GM19438 (cell line): ENCODE results near the gene IL10.
"Not testable (repeated sequence)": the region's sequence is repeated elsewhere in the genome, so short reads cannot be mapped to it uniquely, and the experiment has no call there.

ENCODE experiments used
- ATAC-seq: cut with Tn5 transposase; IDR thresholded peaks from one replicate; pipeline ENCODE4 v1.9.1; 2021; ENCODE audit warnings: low read depth; ENCODE audit not compliant: unreplicated experiment

Gene IL10

DNA sequence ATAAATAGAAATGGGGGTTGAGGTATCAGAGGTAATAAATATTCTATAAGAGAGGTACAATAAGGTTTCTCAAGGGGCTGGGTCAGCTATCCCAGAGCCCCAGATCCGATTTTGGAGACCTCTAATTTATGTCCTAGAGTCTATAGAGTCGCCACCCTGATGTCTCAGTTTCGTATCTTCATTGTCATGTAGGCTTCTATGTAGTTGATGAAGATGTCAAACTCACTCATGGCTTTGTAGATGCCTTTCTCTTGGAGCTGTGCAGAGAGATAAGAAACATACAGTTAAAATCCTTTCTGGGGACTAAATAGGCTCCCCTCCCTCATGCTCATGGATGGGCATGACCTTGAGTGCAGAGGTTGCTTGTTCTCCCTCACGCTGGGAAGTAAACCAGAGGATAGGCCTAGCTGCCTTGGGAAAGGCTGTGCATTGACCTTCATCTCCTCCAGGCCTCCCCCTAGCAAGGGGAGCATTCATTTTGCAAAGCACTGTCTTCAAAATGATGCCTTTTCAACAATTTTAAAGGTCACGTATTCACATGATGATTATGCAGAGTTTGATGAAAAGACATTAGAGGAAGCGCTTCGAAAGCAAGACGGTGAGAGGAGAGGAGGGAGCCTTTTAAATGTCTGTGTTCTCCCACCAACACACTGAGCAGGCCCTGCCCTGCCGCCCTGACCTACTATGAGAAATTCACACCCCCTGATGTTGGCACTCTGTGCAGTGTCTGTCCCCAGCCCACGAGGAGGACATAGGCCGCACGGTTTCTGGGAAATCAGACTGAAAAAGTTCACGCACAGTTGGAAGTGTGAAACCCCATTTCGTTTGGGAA, 3.6 kb downstream of the IL10 start:
- no peak for ATAC-seq

DNA sequence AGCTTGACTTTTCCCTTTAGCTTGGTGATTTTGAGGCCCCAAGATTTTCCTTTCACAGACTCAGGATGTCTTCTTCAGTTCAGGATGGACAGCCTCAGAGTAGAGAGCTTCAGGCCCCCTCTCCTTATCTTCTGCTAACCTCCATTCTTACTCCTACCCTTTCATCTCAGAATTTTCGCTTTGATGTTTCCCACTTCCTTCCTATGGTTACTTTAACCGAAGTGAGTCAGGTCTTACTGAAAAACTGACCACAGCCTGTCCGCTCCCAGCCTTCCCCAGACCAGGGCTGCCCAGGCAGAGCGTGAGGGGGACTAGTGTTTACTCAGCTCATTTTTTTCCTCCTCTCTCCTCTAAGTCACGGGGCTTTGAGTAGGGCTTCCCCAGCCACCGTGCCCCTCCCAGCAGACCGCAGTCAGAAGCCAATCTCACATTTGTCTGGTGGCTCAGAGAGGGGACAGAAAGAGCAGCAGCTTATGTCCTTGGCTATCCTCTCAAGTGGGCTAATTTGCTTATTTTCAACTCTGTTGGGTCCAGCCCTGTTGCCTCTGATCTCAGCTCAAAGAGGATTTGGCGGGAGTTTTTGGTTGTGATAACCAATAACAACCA, 5.9 kb downstream of the IL10 start:
- ATAC-seq, result peak; percentile 52

GRCh38 chr1:206765771-206766170, 6.5 kb downstream of the IL10 start:
- not testable (repeated sequence) for ATAC-seq

GRCh38 chr1:206762741-206763364, 9.4 kb downstream of the IL10 start:
- not testable (repeated sequence) for ATAC-seq

DNA sequence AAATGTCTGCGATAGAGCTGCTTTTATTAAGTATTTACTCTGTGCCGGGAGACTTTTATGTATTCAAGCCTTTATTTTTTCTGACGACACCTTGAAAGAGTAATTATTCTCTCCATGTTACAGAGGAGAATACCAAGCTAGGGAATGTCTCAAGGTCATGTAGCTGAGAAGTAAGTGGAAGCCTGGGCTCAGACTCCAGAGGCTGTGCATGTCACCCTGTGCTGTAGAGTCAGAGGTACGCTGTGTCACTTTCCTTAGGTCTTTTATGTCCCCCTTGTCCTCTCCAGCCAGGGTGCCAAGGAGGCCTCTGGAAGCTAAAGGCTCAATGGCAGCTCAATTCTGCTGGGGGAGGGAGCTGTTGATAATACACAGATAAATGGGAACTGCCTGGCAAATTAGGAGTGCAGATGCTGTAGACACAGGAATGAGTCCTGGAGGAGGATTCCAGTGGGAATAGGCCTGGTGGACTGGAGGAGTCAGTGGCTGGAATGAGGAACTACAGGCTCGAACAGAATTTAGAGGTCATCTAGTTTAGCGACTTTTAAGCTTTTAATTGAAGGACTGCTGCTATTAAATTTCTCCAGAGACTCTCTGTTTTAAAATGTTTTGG, 11.0 kb downstream of the IL10 start:
- no peak for ATAC-seq

GRCh38 chr1:206760590-206760989, 11.7 kb downstream of the IL10 start:
- ATAC-seq, result no peak

GRCh38 chr1:206757524-206758266, 14.6 kb downstream of the IL10 start:
- no peak for ATAC-seq

DNA sequence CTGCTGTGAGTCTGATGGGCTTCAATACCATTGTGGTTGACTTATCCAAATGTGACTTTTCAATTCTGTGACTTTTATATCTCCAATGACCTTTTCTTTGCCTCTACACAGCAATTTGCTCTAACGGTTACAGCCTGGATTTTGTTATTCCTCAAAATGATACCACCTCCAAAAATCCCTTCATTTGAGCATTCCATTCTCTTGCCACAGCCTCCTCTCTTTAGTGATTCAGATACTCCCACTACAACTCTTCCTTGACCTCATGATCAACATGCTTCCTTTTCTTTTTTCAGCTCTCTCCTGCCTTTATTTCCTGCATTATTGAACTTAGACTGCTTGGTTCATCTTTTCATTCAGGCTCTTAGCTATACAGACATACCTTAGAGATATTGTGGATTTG, 18.3 kb downstream of the IL10 start:
- no peak for ATAC-seq

- ATAC-seq, result no peak
These were observed 19.2 kb downstream of the IL10 start for GRCh38 chr1:206753141-206753540.

DNA sequence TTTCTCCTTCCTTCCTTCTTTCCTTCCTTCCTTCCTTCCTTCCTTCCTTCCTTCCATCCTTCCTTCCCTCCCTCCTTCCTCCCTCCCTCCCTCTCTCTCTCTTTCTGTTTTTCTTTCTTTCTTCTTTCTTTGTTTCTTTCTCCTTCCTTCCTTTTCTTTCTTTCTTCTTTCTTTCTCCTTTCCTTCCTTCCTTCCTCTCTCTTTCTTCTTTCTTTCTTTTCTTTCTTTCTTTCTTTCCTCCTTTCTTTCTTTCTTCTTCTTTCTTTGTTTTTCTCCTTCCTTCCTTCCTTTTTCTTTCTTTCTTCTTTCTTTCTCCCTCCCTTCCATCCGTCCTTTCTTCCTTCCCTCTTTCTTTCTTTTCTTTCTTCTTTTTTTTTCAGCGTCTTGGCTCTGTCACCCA, 19.8 kb downstream of the IL10 start:
- ATAC-seq, result no peak

DNA sequence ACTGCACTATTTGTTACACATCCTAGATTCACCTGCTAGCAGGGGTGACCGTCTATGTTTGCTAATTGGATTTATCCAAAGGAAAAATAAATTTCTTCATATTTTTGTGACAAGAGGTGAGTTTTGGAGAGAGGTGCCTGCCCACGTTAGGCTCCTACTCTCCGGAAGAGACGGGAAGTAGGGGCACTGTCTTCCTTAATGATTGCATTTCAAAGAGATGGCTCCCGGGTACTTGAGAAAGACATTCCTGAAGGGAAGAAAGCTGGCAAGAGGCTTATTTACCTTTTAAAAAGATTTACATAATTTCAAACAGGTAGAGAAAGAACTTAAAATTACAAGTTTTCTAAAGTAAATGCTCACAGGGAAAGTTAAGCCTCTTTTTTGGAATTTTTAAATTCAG, 20.4 kb downstream of the IL10 start:
- ATAC-seq, result no peak

DNA sequence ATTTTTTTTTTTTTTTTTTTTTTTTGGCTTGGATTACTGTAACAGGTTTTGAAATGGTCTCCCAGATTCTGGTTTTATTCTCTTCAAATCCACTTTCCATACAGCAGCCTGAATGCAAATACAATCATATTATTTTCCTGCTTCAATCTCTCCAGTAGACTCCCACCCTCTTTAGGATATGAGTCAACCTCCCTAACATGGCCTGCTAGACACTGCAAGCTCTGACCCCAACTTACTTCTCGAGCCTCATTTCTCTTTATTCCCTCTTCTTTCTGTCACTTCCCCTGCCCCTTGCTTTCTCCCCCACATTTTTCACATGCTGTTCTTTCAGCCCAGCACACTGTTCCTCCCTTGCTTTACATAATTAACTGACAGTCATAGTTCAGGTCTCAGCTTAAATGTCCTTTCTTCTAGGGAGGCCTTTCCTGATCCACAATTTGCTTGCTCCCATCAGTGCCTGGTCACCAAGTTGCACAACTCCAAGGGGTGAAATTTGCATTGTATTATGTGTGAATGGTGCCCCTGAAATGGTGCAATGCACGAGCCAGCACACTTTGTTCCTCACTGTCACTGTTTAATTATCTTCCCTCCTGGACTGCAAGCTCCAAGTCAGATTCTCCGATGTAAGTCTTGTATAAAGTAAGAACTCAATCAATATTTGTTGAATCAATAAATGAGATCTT, 23.8 kb downstream of the IL10 start:
- no peak for ATAC-seq

DNA sequence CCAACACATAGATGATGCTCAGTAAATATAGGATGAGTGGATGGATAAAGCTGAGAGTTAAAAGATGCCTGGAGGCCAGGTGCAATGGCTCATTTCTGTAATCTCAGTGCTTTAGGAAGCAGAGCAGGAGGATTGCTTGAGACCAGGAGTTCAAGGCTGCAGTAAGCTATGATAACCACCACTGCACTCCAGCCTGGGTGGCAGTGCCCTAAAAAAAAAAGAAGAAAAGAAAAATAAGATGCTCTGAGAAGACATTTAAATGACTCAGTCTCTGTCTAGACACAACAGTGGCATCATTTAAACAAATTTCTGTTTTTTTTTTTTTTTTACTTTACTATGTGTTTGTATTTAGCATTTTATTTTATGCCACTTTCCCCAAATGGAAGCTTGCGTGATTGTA, 27.0 kb downstream of the IL10 start:
- ATAC-seq, result no peak

DNA sequence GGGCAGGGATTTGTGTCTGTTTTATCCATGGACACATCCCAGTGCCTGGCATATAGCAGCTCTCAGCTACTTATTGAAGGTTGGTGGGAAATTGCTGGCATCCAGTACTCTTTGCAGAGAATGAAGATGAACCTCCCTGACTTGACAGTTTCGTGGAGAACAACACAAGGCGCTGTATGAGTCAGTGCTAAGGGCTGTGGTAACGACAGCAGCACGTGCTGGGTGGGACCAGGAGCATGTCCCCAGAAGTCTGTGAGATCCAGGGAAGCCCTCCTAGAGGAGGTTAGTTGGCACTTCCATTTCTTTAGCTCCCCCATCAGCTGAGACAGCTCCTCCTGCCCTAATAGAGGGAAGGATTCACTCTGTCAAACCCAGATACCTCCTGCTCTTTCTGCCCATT, 27.6 kb downstream of the IL10 start:
- ATAC-seq, result no peak

DNA sequence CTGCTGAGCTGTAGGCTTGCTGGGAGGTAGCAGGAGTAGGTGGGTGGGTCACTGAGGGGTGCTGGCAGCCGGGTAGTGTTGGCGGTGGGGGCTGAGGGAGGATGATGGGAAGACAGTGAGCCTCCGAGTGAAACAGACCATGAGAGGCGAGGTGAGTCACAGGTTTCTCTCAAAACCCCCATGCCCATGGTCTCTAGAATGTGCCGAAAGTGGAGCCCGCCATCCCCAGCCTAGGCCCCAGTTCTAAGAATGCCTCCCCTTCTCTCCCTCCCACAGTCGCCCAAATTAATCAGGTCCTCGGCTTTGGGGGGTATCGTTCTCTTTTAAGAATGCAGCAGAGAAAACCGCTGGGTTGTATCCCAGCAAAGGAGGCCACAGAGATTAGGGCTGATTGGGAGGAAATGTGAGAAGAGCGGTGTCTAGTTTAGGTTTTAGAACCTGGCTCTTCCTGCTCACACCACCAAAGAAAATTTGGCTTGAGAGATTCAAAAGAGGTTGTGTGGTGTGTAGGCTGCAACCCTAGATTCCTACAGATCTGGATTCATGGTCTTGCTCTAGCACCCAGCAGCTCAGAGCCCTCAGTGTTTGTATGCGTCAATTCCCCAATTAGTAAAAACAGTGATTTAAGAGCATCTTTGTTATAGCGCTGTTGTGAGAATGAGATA, 29.4 kb downstream of the IL10 start:
- ATAC-seq, result no peak

- no peak for ATAC-seq
These were observed 31.1 kb downstream of the IL10 start for GRCh38 chr1:206741142-206741701.

- ATAC-seq, result peak; percentile 85
These were observed 32.8 kb downstream of the IL10 start for GRCh38 chr1:206739411-206740076.
